Right cardiac atrium (tissue), 5 donors: ENCODE data around the gene ARPC5. TPM values are rescaled to one million over a fixed set of nuclear protein-coding genes. Genes with fewer than 3 reads are reported as not detected.

Experiments used
- ATAC-seq, 2 donors: fragments of 200-7000 bp; cut with Tn5 transposase; one replicate each; pipeline versions ENCODE4 v1.8.0 to v1.9.1; 2020; ENCODE audit warnings: moderate library complexity in 2 of 2, mild to moderate bottlenecking in 1 of 2
- DNase-seq, 3 donors: peaks; one replicate each; pipeline ENCODE4 v3.0.0-alpha.2; 2020
- H3K27ac ChIP-seq: one replicate; pipeline ENCODE4 v1.5.1; 2013; ENCODE audit warnings: mild to moderate bottlenecking, low read length, control low read depth, moderate library complexity
- H3K27me3 ChIP-seq: one replicate; pipeline ENCODE4 v1.6.1; 2013; ENCODE audit not compliant: control insufficient read depth, insufficient read depth
- H3K4me1 ChIP-seq: one replicate; pipeline ENCODE4 v1.6.1; 2013; ENCODE audit warnings: low read length; ENCODE audit not compliant: control insufficient read depth, insufficient read depth
- H3K4me3 ChIP-seq: one replicate; pipeline ENCODE4 v1.5.1; 2013; ENCODE audit warnings: low read length, control low read depth
- H3K9me3 ChIP-seq: one replicate; pipeline ENCODE4 v1.6.1; 2013; ENCODE audit warnings: low read length; ENCODE audit not compliant: control insufficient read depth
- WGBS: extraction: QIAGEN DNeasy Blood & Tissue Kit; methylation state at CpG from one replicate; pipeline ENCODE4 v1.1.7; 2013; 5-methylcytosine and 5-hydroxymethylcytosine counted together
- intact Hi-C, 4 donors: fragments of 100-400 bp; cut with DNase I; formaldehyde crosslinking; loops; one replicate each; pipeline versions ENCODE4 v1.11.0 to v1.14.0; 2022 to 2023
- polyA plus RNA-seq: library from polyadenylated mRNA; stranded (reverse); fragments of 200-250 nt; gene quantifications from one replicate; pipeline ENCODE4 v1.2.3, GENCODE V29; 2013
- total RNA-seq, 4 donors: library from RNA; stranded (reverse); fragmentation: NEBNext Ultra II Directional; extraction: Animal tissue kit (Norgen Biotek cat#: 25700); gene quantifications; one replicate each; pipeline ENCODE4 v1.2.1, GENCODE V29; 2021
- donor health status: healthy with polysubstance abuse.
- donor health status: DM: no; HTN: yes; CAD: no.
- donor health status: DM: no; HTN: no; CAD: no.
- donor health status: DM: no; HTN: yes; CAD: no; lungs with severe emphysema.
- donor health status: DM: yes; HTN: yes; CAD: no.

Gene ARPC5
- total and polyA plus RNA-seq, 5 donors, result 36.5 to 74.7 (median 50.8) TPM

GRCh38 chr1:183598386-183598785 is 37.2 kb downstream of the ARPC5 start:
- 53% methylated on average over 2 of the region's 2 CpGs for WGBS
- intact Hi-C loops, result no loop called here
- H3K4me1 ChIP-seq, result no peaks in the 10 kb centered on the region
- DNase-seq (no peak), ATAC-seq (no peak)
- H3K4me3 ChIP-seq, result no peak overlapping the region
- H3K27me3 ChIP-seq, result no peaks in the 10 kb centered on the region
- no peaks in the 10 kb centered on the region for H3K9me3 ChIP-seq
- H3K27ac ChIP-seq, result no peak overlapping the region

- ATAC-seq (no peak), DNase-seq (no peak)
- intact Hi-C loops, result no loop called here
- H3K27ac ChIP-seq, result no peak overlapping the region
- H3K27me3 ChIP-seq, result no peaks in the 10 kb centered on the region
- no peak overlapping the region for H3K4me3 ChIP-seq
- H3K9me3 ChIP-seq, result no peaks in the 10 kb centered on the region
- WGBS, result 69% methylated on average over 5 of the region's 5 CpGs
- no peaks in the 10 kb centered on the region for H3K4me1 ChIP-seq
Measured at GRCh38 chr1:183597656-183598347, 37.8 kb downstream of the ARPC5 start.

DNA sequence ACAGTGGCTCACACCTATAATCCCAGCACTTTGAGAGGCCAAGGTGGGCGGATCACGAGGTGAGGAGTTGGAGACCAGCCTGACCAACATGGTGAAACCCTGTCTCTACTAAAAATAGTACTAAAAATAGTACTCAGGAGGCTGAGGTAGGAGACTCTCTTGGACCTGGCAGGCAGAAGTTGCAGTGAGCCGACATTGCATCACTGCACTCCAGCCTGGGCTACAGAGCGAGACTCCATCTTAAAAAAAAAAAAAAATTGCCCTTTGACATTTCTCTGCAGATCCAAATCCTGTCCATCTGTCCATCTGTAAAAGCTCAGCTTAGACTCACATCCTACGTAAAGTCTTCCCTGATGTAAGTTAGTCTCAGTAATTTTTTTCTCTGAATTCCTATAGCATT is 39.1 kb downstream of the ARPC5 start:
- no peaks in the 10 kb centered on the region for H3K9me3 ChIP-seq
- intact Hi-C loops, result no loop called here
- H3K4me1 ChIP-seq, result no peaks in the 10 kb centered on the region
- WGBS, result 88% methylated on average over 5 of the region's 5 CpGs
- no peak for DNase-seq
- no peak overlapping the region for H3K4me3 ChIP-seq
- ATAC-seq, result no peak
- H3K27me3 ChIP-seq, result no peaks in the 10 kb centered on the region
- no peak overlapping the region for H3K27ac ChIP-seq

- ATAC-seq, result no peak
- 89% methylated on average over 2 of the region's 2 CpGs for WGBS
- intact Hi-C loops, result no loop called here
- Histone ChIP-seq H3K9me3 (no peaks in the 10 kb centered on the region), H3K4me1 (no peaks in the 10 kb centered on the region), H3K27me3 (no peaks in the 10 kb centered on the region), H3K4me3 (no peak overlapping the region), H3K27ac (no peak overlapping the region)
- DNase-seq, result no peak
Measured at GRCh38 chr1:183595537-183595936, 40.0 kb downstream of the ARPC5 start.

GRCh38 chr1:183593356-183593755 is 42.2 kb downstream of the ARPC5 start:
- no peaks in the 10 kb centered on the region for H3K9me3 ChIP-seq
- H3K4me3 ChIP-seq, result no peak overlapping the region
- DNase-seq (no peak), ATAC-seq (peak; percentile 8 to 42)
- no peaks in the 10 kb centered on the region for H3K4me1 ChIP-seq
- H3K27me3 ChIP-seq, result no peaks in the 10 kb centered on the region
- H3K27ac ChIP-seq, result no peak overlapping the region
- 70% methylated on average over 3 of the region's 3 CpGs for WGBS
- intact Hi-C loops, result no loop called here

DNA sequence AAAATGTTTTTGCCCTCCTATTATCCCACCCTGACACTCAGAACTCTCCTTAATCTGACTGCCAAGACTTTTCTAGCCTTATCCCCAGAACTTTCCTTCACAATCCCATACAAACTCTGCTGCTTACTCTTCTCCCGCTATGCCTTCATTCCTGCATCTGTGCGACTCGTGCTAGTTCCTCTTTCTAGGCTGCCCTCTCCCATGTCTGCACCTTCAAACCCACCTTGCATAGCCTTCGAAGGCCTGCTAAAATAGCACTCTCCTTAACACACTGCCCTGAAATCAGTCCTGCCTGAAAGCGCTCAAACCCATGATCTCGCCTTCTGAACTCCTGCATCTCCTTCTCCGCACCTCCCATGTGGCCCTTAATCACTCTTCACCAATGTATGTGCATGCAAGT is 42.9 kb downstream of the ARPC5 start:
- no peaks in the 10 kb centered on the region for H3K9me3 ChIP-seq
- H3K27ac ChIP-seq, result no peak overlapping the region
- 91% methylated on average over 7 of the region's 7 CpGs for WGBS
- intact Hi-C loops, result no loop called here
- no peaks in the 10 kb centered on the region for H3K27me3 ChIP-seq
- no peak overlapping the region for H3K4me3 ChIP-seq
- no peak for DNase-seq
- no peaks in the 10 kb centered on the region for H3K4me1 ChIP-seq
- ATAC-seq, result no peak

DNA sequence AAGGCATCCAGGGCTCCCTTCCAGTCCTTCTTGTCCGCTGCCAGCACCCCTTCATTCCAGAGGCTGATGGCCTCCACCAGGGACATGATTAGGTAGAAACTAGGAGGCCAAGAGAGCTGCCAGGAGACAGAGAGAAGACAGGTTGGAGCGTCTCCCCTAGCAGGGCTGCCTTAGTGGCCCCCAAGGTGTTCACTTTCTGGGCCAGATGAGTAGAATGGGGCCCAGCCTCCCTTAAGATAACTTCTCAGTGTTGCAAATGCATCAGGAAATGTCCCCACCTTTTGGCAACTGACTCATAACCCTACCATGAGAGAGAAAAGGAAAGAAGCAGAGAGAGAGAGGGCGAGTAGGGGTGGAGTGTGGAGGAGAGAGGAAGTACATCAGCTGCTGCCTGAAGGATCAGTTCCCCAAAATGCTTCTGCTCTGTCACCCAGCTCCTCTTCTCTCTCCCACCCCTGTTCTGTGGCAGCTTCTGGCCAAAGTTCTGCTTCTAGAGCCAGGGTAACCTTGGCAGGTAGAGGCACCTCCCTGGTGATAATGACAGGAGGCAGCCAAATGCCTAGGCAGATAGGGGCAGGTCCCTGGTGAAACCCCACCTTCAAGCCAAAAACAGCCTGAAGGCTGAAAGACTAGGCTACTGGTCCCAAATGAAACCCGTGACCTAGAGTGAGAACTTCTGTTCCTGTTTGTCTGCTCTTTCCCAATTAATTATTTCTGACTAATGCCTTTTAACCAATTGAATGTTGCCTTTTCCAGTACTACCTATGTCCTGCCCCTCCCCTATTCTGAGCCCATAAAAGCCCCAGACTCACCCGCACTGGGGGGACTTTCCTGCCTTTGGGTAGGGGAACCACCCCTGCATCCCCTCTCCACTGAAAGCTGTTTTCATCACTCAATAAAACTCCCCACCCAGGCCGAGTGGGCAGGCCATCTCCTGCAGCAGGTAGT is 45.1 kb downstream of the ARPC5 start, which contains the start of gene NCF2:
TSS of gene NCF2 (minus strand) at position 216 of the 948 bp plus-strand sequence. CDS start at position 86, 130 bp downstream.
- ATAC-seq, result peak; percentile 76 to 80

DNA sequence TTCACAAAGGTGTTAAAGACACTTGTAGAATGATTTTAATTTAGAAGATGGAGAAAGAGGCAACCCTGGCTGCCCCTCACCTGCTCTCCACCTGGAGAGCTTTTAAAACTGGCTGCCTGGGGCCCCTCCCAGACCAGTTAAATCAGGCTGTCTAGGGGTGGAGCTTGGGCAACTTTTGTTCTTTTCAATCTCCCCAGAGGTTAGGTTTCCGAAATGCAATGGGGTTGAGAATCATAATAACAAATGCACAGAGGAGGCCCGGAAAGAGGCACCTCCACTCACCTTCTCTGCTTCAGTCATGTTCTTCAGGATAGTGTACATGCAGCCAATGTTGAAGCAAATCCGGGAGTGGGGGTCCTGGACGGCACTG is 45.7 kb downstream of the ARPC5 start:
- H3K27ac ChIP-seq, result peak overlapping the region; percentile 2
- no peak for DNase-seq
- H3K4me1 ChIP-seq, result no peaks in the 10 kb centered on the region

More for the DNA sequence above, 45.1 kb downstream of the ARPC5 start, which contains the start of gene NCF2:
- Histone ChIP-seq H3K27ac (peak within 1 kb of the TSS; percentile 79), H3K4me3 (peak within 1 kb of the TSS; percentile 8), H3K27me3 (no peaks in the 10 kb centered on the region), H3K9me3 (no peaks in the 10 kb centered on the region), H3K4me1 (no peaks in the 10 kb centered on the region)
- WGBS, result 82% methylated on average over 6 of the region's 6 CpGs
- no peak for DNase-seq
- intact Hi-C loops, result no loop called here

DNA sequence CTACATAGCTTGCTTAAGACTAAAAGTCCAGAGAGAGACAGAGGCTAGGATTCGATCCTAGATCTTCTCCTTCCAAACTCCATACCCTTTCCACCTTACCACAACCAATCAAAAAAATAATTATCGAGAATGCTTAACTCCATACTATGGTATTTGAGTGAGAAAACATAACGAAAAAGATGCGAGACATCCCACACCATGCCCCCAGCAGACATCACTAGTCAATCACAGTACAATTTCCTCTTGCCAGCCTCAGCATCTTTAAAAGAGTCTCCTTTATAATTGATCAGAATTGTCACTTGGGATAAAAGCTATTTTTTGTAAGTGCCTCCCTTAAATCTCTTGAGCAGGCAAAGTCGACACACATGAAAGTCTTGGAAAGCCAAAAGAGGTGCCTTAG is 46.2 kb downstream of the ARPC5 start:
- Histone ChIP-seq H3K4me3 (no peak overlapping the region), H3K27ac (no peak overlapping the region), H3K4me1 (no peaks in the 10 kb centered on the region), H3K9me3 (no peaks in the 10 kb centered on the region), H3K27me3 (no peaks in the 10 kb centered on the region)
- WGBS, result 90% methylated on average over 5 of the region's 5 CpGs
- intact Hi-C loops, result no loop called here
- ATAC-seq, result no peak
- DNase-seq, result no peak

More for the DNA sequence above, 45.7 kb downstream of the ARPC5 start:
- Histone ChIP-seq H3K9me3 (no peaks in the 10 kb centered on the region), H3K27me3 (no peaks in the 10 kb centered on the region), H3K4me3 (peak overlapping the region; percentile 8)
- 81% methylated on average over 4 of the region's 4 CpGs for WGBS
- no peak for ATAC-seq
- intact Hi-C loops, result no loop called here

DNA sequence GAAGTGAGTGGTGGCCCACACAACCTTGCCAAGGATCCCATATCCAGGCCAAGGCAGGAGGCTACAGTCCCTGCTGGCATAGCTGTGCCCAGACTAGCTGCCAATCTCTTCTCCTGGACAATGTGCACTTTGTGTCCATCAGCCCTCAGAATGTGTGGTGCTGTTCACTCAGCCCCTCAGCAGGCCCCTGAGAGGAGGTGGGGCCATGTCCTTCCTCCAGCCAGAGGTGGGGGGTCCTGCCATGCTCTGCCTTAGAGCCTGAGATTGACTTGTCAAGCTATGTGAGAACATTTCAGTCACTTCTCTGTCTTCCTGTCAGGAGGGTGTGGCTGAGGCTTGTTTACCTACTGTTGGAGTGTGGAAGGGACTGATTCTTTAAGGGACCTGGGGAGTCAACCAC is 46.8 kb downstream of the ARPC5 start:
- intact Hi-C loops, result no loop called here
- ATAC-seq (peak in 1 of 2 donors; percentile 19), DNase-seq (no peak)
- H3K4me3 ChIP-seq, result no peak overlapping the region
- no peaks in the 10 kb centered on the region for H3K4me1 ChIP-seq
- no peak overlapping the region for H3K27ac ChIP-seq
- no peaks in the 10 kb centered on the region for H3K9me3 ChIP-seq
- H3K27me3 ChIP-seq, result no peaks in the 10 kb centered on the region

- intact Hi-C loops, result no loop called here
- Histone ChIP-seq H3K27me3 (no peaks in the 10 kb centered on the region), H3K27ac (no peak overlapping the region), H3K4me1 (no peaks in the 10 kb centered on the region), H3K4me3 (no peak overlapping the region), H3K9me3 (no peaks in the 10 kb centered on the region)
- WGBS, result 88% methylated on average over 8 of the region's 8 CpGs
- ATAC-seq (no peak), DNase-seq (no peak)
Measured at GRCh38 chr1:183586926-183587325, 48.7 kb downstream of the ARPC5 start.
